BLaER1 treated with 17β-estradiol and CSF1 and Interleukin-3, amounts not matched to agents 10 nM and 100 nM (cell line): ENCODE measurements around the gene GREB1.
A peak's percentile ranks its signal among the peaks of the same experiment; 100 is the strongest.

Experiments used
- H3K27ac ChIP-seq, 11 experiments: shearing (Covaris generic); formaldehyde crosslinking; 2 replicates each; pipeline ENCODE4 v1.8.1; 2022
- H3K27me3 ChIP-seq, 11 experiments: shearing (Covaris generic); formaldehyde crosslinking; 2 replicates each; pipeline ENCODE4 v1.8.1; 2022
- H3K36me3 ChIP-seq, 11 experiments: shearing (Covaris generic); formaldehyde crosslinking; 2 replicates each; pipeline ENCODE4 v1.8.1; 2022
- H3K4me1 ChIP-seq, 10 experiments: shearing (Covaris generic); formaldehyde crosslinking; 2 replicates each; pipeline ENCODE4 v1.8.1; 2022
- H3K4me2 ChIP-seq, 11 experiments: shearing (Covaris generic); formaldehyde crosslinking; 2 replicates each; pipeline ENCODE4 v1.8.1; 2022
- H3K4me3 ChIP-seq, 10 experiments: shearing (Covaris generic); formaldehyde crosslinking; 2 replicates each; pipeline ENCODE4 v1.8.1; 2022
- H3K9ac ChIP-seq, 11 experiments: shearing (Covaris generic); formaldehyde crosslinking; 2 replicates each; pipeline ENCODE4 v1.8.1; 2022
- H3K9me3 ChIP-seq, 11 experiments: shearing (Covaris generic); formaldehyde crosslinking; replicated peaks in 1 of 11; 2 replicates each; pipeline ENCODE4 v1.8.1; 2022
- H4K20me1 ChIP-seq, 11 experiments: shearing (Covaris generic); formaldehyde crosslinking; 2 replicates each; pipeline ENCODE4 v1.8.1; 2022
- Cebpa-rat ChIP-seq, 11 experiments: shearing (Covaris generic); IDR thresholded peaks; 2 replicates each; pipeline ENCODE4 v1.8.1; 2022

Gene GREB1

DNA sequence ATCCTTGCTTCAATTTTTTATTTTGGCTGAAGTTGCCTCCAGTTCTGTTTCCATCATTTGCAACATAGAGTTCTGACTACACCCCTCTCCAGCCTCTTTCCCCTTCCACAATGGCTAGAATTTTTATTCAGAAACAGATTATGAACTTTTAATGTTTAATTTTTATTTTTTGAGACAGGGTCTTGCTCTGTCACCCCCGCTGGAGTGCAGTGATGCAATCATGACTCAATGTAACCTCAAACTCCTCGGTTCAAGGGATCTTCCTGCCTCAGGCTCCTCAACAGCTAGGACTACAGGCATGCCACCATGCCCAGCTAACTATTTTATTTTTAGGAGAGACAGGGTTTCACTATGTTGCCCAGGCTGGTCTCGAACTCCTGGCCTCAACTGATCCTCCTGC is 133.3 kb downstream of the GREB1 start:
- Histone ChIP-seq H4K20me1 (no peaks in the 10 kb centered on the region), H3K4me1 (peaks cover 2 to 29% (median 8%) of the 10 kb centered on the region in 10 experiments; a peak in 19 of 20 replicates), H3K36me3 (no peaks in the 10 kb centered on the region), H3K9me3 (peaks cover 15 to 28% (median 25%) of the 10 kb centered on the region in 11 experiments), H3K4me3 (no peak overlapping the region), H3K9ac (no peak overlapping the region), H3K27ac (no peak overlapping the region), H3K4me2 (peak overlapping the region in 1 of 11 experiments; percentile 20; a peak in 1 of 22 replicates), H3K27me3 (no peaks in the 10 kb centered on the region)
- TF ChIP-seq Cebpa-rat (IDR thresholded peaks at IDR 0.05): peak in 1 of 11 experiments; percentile 22; a peak in 1 of 22 replicates

DNA sequence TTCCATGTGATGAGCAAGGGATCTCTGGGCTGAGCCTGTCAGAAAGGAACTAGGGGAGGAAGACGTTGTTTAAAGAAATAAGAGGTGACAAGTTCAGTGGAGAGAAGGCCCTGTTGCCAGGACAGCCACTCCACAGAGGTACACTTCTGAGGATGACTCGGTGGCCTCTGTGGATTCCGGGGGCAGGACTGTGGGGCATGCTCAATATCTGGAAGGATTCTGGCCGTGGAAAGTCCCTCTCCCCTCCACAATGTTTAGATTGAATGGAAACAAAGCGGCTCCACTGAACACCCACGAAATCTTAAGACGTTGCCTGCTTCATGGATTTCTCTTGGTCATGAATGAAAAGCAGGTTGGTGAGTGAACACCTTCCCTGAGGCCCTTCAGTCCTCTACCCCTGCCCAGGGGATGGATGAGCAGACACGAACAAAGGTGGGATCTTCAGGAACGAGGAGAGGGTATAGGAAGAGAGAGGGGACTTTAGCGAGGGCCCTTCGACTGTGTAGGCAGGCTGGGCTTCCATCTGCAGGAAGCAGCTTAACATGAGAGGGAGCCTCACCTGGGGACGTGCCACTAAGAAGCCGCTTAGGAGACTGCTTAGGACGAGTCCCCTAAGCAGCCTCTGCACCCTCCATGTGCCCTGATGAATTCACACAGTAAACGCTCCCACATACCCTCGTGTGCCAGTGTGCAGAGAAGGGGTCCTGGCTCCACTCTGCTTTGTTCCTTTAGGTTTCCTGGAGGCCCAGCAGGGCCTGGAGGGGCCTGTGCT is 134.2 kb downstream of the GREB1 start:
- Histone ChIP-seq H3K36me3 (no peaks in the 10 kb centered on the region), H3K4me3 (no peak overlapping the region), H4K20me1 (no peaks in the 10 kb centered on the region), H3K9me3 (peaks cover 6 to 19% (median 16%) of the 10 kb centered on the region in 11 experiments), H3K27ac (no peak overlapping the region), H3K9ac (0 out of 22 replicates have a peak overlapping the region, but pooled peaks of 1 of the 11 experiments have one; percentile 7), H3K27me3 (no peaks in the 10 kb centered on the region), H3K4me1 (peaks cover 9 to 38% (median 16%) of the 10 kb centered on the region in 10 experiments), H3K4me2 (peak overlapping the region in 3 of 11 experiments; percentile 10 to 41 (median 20); a peak in 2 of 22 replicates)
- TF ChIP-seq Cebpa-rat (IDR thresholded peaks at IDR 0.05): no peak

DNA sequence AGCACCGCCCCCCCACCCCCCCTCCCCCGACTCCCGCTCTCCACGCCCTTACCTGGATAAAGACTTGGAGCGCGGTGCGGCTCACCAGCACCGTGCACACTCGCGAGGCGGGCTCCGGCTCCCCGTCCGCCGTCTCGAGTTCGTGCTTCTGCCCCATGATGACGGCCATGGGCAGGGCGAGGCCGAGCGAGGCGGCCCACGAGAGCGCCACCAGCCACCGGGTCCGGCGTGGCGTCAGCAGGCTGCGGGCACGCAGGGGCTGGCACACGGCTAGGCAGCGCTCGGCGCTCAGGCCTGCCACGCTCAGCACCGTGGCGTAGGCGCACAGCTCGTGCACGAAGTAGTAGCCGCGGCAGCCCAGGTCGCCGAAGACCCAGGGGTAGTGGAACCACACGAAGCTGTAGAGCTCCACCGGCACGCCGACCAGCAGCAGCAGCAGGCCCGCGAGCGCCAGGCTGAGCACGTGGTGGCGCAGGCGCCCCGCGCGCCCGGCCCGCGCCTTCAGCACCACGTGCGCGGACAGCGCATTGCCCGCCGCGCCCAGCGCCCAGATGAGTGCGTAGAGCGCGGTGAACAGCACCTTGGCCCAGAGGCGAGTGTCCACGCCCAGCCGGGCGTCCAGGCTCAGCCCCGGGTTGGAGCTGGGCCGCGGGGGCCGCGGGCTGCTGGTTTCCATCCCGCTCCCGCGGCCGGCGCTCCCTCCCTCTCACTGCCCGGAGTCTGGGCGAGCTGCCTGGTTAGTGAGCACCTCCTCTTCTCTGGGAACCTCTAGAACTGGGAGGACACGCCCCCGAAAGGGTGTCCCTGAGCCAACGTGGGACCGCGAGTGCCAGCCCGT is 135.8 kb downstream of the GREB1 start, which contains the start of gene NTSR2:
Gene NTSR2, minus strand, starts transcription at position 742 of the 838 bp plus-strand sequence. Its CDS starts 66 bp downstream, at position 676.
- Histone ChIP-seq H4K20me1 (no peaks in the 10 kb centered on the region), H3K27ac (no peak within 1 kb of the TSS), H3K9me3 (peaks cover 0 to 11% (median 10%) of the 10 kb centered on the region in 11 experiments; a peak in 18 of 22 replicates), H3K4me3 (no peak within 1 kb of the TSS), H3K36me3 (no peaks in the 10 kb centered on the region), H3K4me1 (peaks cover 9 to 41% (median 19%) of the 10 kb centered on the region in 10 experiments), H3K4me2 (peak within 1 kb of the TSS in 3 of 11 experiments; percentile 4 to 41 (median 13); a peak in 2 of 22 replicates), H3K27me3 (no peaks in the 10 kb centered on the region), H3K9ac (no peak within 1 kb of the TSS)
- no peak for TF ChIP-seq Cebpa-rat (IDR thresholded peaks at IDR 0.05)

DNA sequence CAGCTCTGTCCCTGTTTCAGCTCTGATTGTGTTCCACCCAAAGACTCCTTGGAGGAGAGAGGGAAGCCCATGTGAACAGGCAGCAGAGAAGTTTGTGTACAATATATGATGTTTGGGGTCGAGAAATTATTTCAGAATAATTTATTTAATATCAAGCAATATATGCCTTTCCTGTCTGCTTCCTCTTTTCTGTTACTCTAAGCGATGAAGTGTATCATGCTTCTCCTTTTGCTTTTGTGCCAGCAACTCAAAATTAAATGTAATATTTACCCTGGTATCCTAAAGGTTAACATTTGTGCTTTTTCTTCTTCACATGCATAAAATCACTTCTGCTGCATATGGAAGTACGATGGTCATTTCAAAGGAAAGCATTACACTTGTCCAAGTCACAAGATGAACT is 138.6 kb downstream of the GREB1 start:
- H3K27me3 ChIP-seq: no peaks in the 10 kb centered on the region; a peak in 1 of 22 replicates
- no peak for TF ChIP-seq Cebpa-rat (IDR thresholded peaks at IDR 0.05)
- no peak overlapping the region for H3K9ac ChIP-seq
- no peaks in the 10 kb centered on the region for H3K36me3 ChIP-seq
- H3K4me2 ChIP-seq: peak overlapping the region in 9 of 11 experiments; percentile 3 to 51 (median 34); a peak in 12 of 22 replicates
- peak overlapping the region in 4 of 11 experiments; percentile 9 to 40 (median 14); a peak in 2 of 22 replicates for H3K27ac ChIP-seq
- peaks cover 9 to 34% (median 18%) of the 10 kb centered on the region in 10 experiments for H3K4me1 ChIP-seq
- H3K9me3 ChIP-seq: peaks cover 0 to 11% (median 10%) of the 10 kb centered on the region in 11 experiments; a peak in 18 of 22 replicates
- H3K4me3 ChIP-seq: no peak overlapping the region
- H4K20me1 ChIP-seq: no peaks in the 10 kb centered on the region

DNA sequence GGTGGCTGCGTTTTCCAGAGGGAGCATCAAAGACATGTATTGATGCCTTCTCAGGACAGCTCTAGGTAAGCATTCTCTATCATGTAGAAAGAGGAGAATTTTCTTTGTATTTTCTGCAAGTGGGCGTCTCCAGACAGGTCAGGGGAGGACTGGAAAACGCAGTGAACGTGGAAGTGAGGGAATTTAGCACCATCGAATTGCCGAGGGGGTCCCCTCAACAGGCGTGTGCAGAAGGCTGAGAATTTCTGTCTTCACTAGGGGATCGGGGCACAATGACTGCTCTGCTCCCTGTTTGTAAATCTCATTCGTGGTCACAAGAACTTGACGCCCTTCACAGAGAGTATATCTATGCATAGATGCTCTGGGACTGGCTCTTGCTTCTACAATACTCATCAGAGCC is 141.1 kb downstream of the GREB1 start:
- Histone ChIP-seq H3K4me1 (peaks cover 6 to 19% (median 13%) of the 10 kb centered on the region in 10 experiments; a peak in 17 of 20 replicates), H3K9ac (no peak overlapping the region), H3K4me2 (no peak overlapping the region), H3K9me3 (peaks cover 0 to 5% (median 3%) of the 10 kb centered on the region in 11 experiments; a peak in 17 of 22 replicates), H3K27ac (no peak overlapping the region), H3K4me3 (no peak overlapping the region), H3K36me3 (no peaks in the 10 kb centered on the region), H4K20me1 (no peaks in the 10 kb centered on the region), H3K27me3 (no peaks in the 10 kb centered on the region; a peak in 1 of 22 replicates)
- no peak for TF ChIP-seq Cebpa-rat (IDR thresholded peaks at IDR 0.05)

DNA sequence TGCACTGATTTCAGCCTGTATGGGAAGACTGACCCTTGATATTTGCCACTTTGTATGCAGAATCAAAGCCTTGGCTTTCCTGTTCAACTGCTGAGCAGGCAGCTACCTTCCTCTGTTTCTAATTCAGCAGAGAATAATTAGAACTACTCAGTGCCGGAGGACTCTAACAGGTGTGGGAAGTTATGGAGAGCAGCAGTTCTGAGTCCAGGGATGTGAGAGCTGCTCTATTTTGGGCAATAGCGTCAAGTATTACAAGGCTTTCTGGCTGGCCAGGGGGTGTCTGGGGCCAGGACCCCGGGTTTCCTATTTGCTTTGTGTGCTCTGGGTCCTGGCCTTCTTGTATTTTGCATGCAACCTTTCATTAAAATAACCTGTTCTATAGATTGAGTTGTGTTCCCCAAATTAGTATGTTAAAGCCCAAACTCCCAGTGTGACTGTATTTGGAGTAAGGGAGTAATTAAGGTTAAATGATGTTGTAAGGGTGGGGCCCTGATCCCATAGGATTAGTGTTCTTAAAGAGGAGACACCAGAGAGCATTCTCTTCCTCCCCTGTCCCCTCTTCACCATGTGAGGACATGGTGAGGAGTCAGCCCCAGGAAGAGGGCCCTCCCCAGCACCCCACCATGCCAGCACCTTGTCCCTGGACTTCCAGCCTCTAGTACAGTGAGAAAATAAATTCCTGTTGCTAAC is 141.7 kb downstream of the GREB1 start:
- H3K27me3 ChIP-seq: no peaks in the 10 kb centered on the region; a peak in 1 of 22 replicates
- H3K36me3 ChIP-seq: no peaks in the 10 kb centered on the region
- no peaks in the 10 kb centered on the region for H4K20me1 ChIP-seq
- H3K4me2 ChIP-seq: no peak overlapping the region
- H3K27ac ChIP-seq: no peak overlapping the region
- H3K9ac ChIP-seq: no peak overlapping the region
- no peak for TF ChIP-seq Cebpa-rat (IDR thresholded peaks at IDR 0.05)
- H3K4me3 ChIP-seq: no peak overlapping the region
- no peaks in the 10 kb centered on the region for H3K9me3 ChIP-seq
- peaks cover 6 to 19% (median 13%) of the 10 kb centered on the region in 10 experiments; a peak in 17 of 20 replicates for H3K4me1 ChIP-seq

DNA sequence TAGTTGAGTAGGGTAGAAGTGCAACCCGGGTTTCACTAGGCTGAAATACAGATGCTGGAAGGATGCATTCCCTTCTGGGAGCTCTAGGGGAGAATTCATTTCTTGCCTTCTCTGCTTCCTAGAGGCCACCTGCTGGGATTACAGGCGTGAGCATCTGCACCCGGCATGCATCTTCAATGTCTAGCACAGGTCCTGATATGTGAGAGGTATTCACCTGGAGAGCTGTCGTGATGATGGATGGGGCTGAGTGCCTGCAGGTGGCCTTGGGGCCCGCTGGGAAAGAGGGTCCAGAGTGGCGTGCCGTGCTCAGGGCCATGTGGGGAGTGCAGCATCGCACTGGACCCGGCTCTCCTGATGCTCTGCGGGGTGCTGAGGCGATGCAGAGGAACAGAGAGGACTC is 142.8 kb downstream of the GREB1 start:
- Histone ChIP-seq H3K9ac (no peak overlapping the region), H3K4me1 (peaks cover 6 to 19% (median 13%) of the 10 kb centered on the region in 10 experiments; a peak in 17 of 20 replicates), H4K20me1 (no peaks in the 10 kb centered on the region), H3K36me3 (no peaks in the 10 kb centered on the region), H3K4me2 (no peak overlapping the region), H3K9me3 (no peaks in the 10 kb centered on the region), H3K4me3 (no peak overlapping the region), H3K27me3 (no peaks in the 10 kb centered on the region; a peak in 1 of 22 replicates), H3K27ac (no peak overlapping the region)
- TF ChIP-seq Cebpa-rat (IDR thresholded peaks at IDR 0.05): no peak
